H9 (cell line): ENCODE data around the gene GBP4. TPM values are rescaled to one million over a fixed set of nuclear protein-coding genes. Genes with fewer than 3 reads are reported as not detected.

Experiments used
- DNase-seq: peaks from one replicate; pipeline ENCODE4 v3.0.0-alpha.2; 2017
- H2AFZ ChIP-seq: one replicate; pipeline ENCODE4 v1.6.1; 2013; ENCODE audit warnings: mild to moderate bottlenecking, low read length, control low read depth, moderate library complexity
- H2AK5ac ChIP-seq: 2 replicates; pipeline ENCODE4 v1.6.1; 2013; ENCODE audit warnings: low read length, control low read depth, mixed read lengths; ENCODE audit not compliant: insufficient read length
- H2BK120ac ChIP-seq: one replicate; pipeline ENCODE4 v1.6.1; 2013; ENCODE audit warnings: low read depth, mild to moderate bottlenecking, low read length, control low read depth, inconsistent platforms; ENCODE audit not compliant: poor library complexity, severe bottlenecking
- H2BK12ac ChIP-seq: 2 replicates; pipeline ENCODE4 v1.6.1; 2013; ENCODE audit warnings: low read length, control low read depth, mixed read lengths, low read depth; ENCODE audit not compliant: insufficient read length
- H2BK15ac ChIP-seq: 2 replicates; pipeline ENCODE4 v1.6.1; 2013; ENCODE audit warnings: low read depth, low read length, control low read depth
- H2BK20ac ChIP-seq: one replicate; pipeline ENCODE4 v1.6.1; 2013; ENCODE audit warnings: low read depth, mild to moderate bottlenecking, low read length, control low read depth, inconsistent platforms; ENCODE audit not compliant: poor library complexity, severe bottlenecking
- H2BK5ac ChIP-seq: 2 replicates; pipeline ENCODE4 v1.6.1; 2013; ENCODE audit warnings: low read length, control low read depth, mixed read lengths; ENCODE audit not compliant: insufficient read length
- H3K14ac ChIP-seq: 2 replicates; pipeline ENCODE4 v1.6.1; 2013; ENCODE audit warnings: low read length, control low read depth; ENCODE audit not compliant: insufficient read depth
- H3K18ac ChIP-seq: 2 replicates; pipeline ENCODE4 v1.6.1; 2013; ENCODE audit warnings: low read depth, mild to moderate bottlenecking, mixed read lengths, low read length, control low read depth; ENCODE audit not compliant: insufficient read length
- H3K23ac ChIP-seq: 2 replicates; pipeline ENCODE4 v1.6.1; 2013; ENCODE audit warnings: low read length, control low read depth, mixed read lengths, low read depth; ENCODE audit not compliant: insufficient read length
- H3K23me2 ChIP-seq: 2 replicates; pipeline ENCODE4 v1.6.1; 2013; ENCODE audit warnings: low read depth, mild to moderate bottlenecking, mixed read lengths, low read length, control low read depth; ENCODE audit not compliant: insufficient read length, poor library complexity, severe bottlenecking
- H3K27ac ChIP-seq: 2 replicates; pipeline ENCODE4 v1.5.1; 2013; ENCODE audit warnings: low read length, control low read depth, mixed read lengths, low read depth; ENCODE audit not compliant: insufficient read length
- H3K27me3 ChIP-seq: 2 replicates; pipeline ENCODE4 v1.6.1; 2013; ENCODE audit warnings: low read length, control low read depth, inconsistent platforms; ENCODE audit not compliant: insufficient read depth
- H3K4ac ChIP-seq: 2 replicates; pipeline ENCODE4 v1.6.1; 2013; ENCODE audit warnings: low read depth, mild to moderate bottlenecking, control low read depth, inconsistent platforms, low read length, moderate library complexity
- H3K4me1 ChIP-seq: 2 replicates; pipeline ENCODE4 v1.6.1; 2013; ENCODE audit warnings: low read length, control low read depth, inconsistent platforms; ENCODE audit not compliant: insufficient read depth
- H3K4me2 ChIP-seq: 2 replicates; pipeline ENCODE4 v1.6.1; 2013; ENCODE audit warnings: low read length, control low read depth, mixed read lengths; ENCODE audit not compliant: insufficient read length, insufficient read depth
- H3K56ac ChIP-seq: 2 replicates; pipeline ENCODE4 v1.6.1; 2013; ENCODE audit warnings: low read depth, mild to moderate bottlenecking, mixed read lengths, low read length, control low read depth; ENCODE audit not compliant: insufficient read length
- H3K79me1 ChIP-seq: 2 replicates; pipeline ENCODE4 v1.6.1; 2013; ENCODE audit warnings: low read depth, mild to moderate bottlenecking, moderate library complexity, low read length, control low read depth, inconsistent platforms; ENCODE audit not compliant: insufficient read depth, poor library complexity, severe bottlenecking
- H3K79me2 ChIP-seq: 2 replicates; pipeline ENCODE4 v1.6.1; 2013; ENCODE audit warnings: low read length, control low read depth, inconsistent platforms; ENCODE audit not compliant: insufficient read depth
- H3K9ac ChIP-seq: 2 replicates; pipeline ENCODE4 v1.6.1; 2013; ENCODE audit warnings: low read length, control low read depth, mixed read lengths; ENCODE audit not compliant: insufficient read length; ENCODE audit errors: extremely low read depth
- H3K9me3 ChIP-seq: one replicate; pipeline ENCODE4 v1.6.1; 2013; ENCODE audit warnings: low read depth, low read length, inconsistent platforms; ENCODE audit not compliant: control insufficient read depth
- H3T11ph ChIP-seq: one replicate; pipeline ENCODE4 v1.6.1; 2013; ENCODE audit warnings: mild to moderate bottlenecking, low read length, control low read depth, inconsistent platforms
- H4K20me1 ChIP-seq: one replicate; pipeline ENCODE4 v1.6.1; 2013; ENCODE audit not compliant: control insufficient read depth, insufficient read length, insufficient read depth
- H4K5ac ChIP-seq: 2 replicates; pipeline ENCODE4 v1.6.1; 2013; ENCODE audit warnings: low read depth, mild to moderate bottlenecking, mixed read lengths, low read length, control low read depth; ENCODE audit not compliant: insufficient read length
- H4K8ac ChIP-seq: replicated peaks from 2 replicates; pipeline ENCODE4 v1.6.1; 2013; ENCODE audit warnings: low read length, control low read depth, mixed read lengths, low read depth; ENCODE audit not compliant: insufficient read length
- H4K91ac ChIP-seq: 2 replicates; pipeline ENCODE4 v1.6.1; 2013; ENCODE audit warnings: low read depth, mild to moderate bottlenecking, moderate library complexity, mixed read lengths, low read length, control low read depth; ENCODE audit not compliant: insufficient read length
- H3K27ac Mint-ChIP-seq, 3 experiments: 2 replicates in 2 of 3; 3 replicates in 1 of 3; pipeline ENCODE4 v1.8.0; 2020 to 2021; ENCODE audit warnings: mixed read lengths in 3 of 3, mild to moderate bottlenecking in 1 of 3, moderate library complexity in 1 of 3
- H3K27me3 Mint-ChIP-seq: 2 replicates; pipeline ENCODE4 v1.8.0; 2021; ENCODE audit warnings: low read depth, mild to moderate bottlenecking, moderate library complexity, mixed read lengths
- H3K36me3 Mint-ChIP-seq, 3 experiments: 2 replicates in 2 of 3; 3 replicates in 1 of 3; pipeline ENCODE4 v1.8.0; 2020 to 2021; ENCODE audit warnings: low read depth in 3 of 3, mixed read lengths in 3 of 3; ENCODE audit not compliant: insufficient read depth in 1 of 3
- H3K4me1 Mint-ChIP-seq, 2 experiments: 2 replicates each; pipeline ENCODE4 v1.8.0; 2020; ENCODE audit warnings: mixed read lengths in 2 of 2
- H3K4me3 Mint-ChIP-seq, 2 experiments: 2 replicates in 1 of 2; 3 replicates in 1 of 2; pipeline ENCODE4 v1.8.0; 2020 to 2021; ENCODE audit warnings: mild to moderate bottlenecking in 2 of 2, mixed read lengths in 2 of 2, moderate library complexity in 1 of 2
- H3K9me3 Mint-ChIP-seq, 2 experiments: 2 replicates in 1 of 2; 3 replicates in 1 of 2; pipeline ENCODE4 v1.8.0; 2020; ENCODE audit warnings: mild to moderate bottlenecking in 2 of 2, mixed read lengths in 2 of 2, moderate library complexity in 1 of 2
- CTCF ChIP-seq: fragments of 200-600 bp; sonication (generic); conservative IDR thresholded peaks from 3 replicates; pipeline ENCODE4 v1.8.0; 2021; ENCODE audit warnings: antibody characterized with exemption, mild to moderate bottlenecking
- WGBS: extraction: QIAGEN DNeasy Blood & Tissue Kit; methylation state at CpG from one replicate; pipeline ENCODE4 v1.1.7; 2013; ENCODE audit warnings: missing lambda C conversion rate, low lambda C conversion rate, mixed read lengths; ENCODE audit not compliant: insufficient read length; ENCODE audit errors: extremely low coverage; 5-methylcytosine and 5-hydroxymethylcytosine counted together
- total RNA-seq: library from RNA; stranded (reverse); gene quantifications from 2 replicates; pipeline ENCODE4 v1.2.1, GENCODE V29; 2021

Gene GBP4
- total RNA-seq, 1 experiment from 2014 or later: not detected

- H3K18ac ChIP-seq: no peak overlapping the region
- peaks cover 0 to 3% of the 10 kb centered on the region in 2 experiments; a peak in 1 of 4 replicates for H3K4me1 Mint-ChIP-seq
- H3K4me3 Mint-ChIP-seq: no peak overlapping the region
- H3K9me3 ChIP-seq: no peaks in the 10 kb centered on the region
- no peak overlapping the region for H2AK5ac ChIP-seq
- no peak overlapping the region for H2BK5ac ChIP-seq
- no peak for DNase-seq
- no peak for TF ChIP-seq CTCF
- H2BK15ac ChIP-seq: no peak overlapping the region
- H3K23ac ChIP-seq: no peak overlapping the region
- no peak overlapping the region for H2BK120ac ChIP-seq
- H3K4me1 ChIP-seq: no peaks in the 10 kb centered on the region
- H4K91ac ChIP-seq: no peak overlapping the region
- no peaks in the 10 kb centered on the region for H3K27me3 Mint-ChIP-seq
- H4K5ac ChIP-seq: no peak overlapping the region
- no peak overlapping the region for H4K8ac ChIP-seq
- peaks cover under 1% of the 10 kb centered on the region in 2 experiments; a peak in 1 of 5 replicates for H3K9me3 Mint-ChIP-seq
- no peak overlapping the region for H3K4ac ChIP-seq
- H3K27me3 ChIP-seq: no peaks in the 10 kb centered on the region; the same call in 1 of the 2 replicates
- no peak overlapping the region for H3K27ac ChIP-seq
- H3K14ac ChIP-seq: no peak overlapping the region
- no peak overlapping the region for H3T11ph ChIP-seq
- no peaks in the 10 kb centered on the region for H3K36me3 Mint-ChIP-seq
- no peaks in the 10 kb centered on the region for H3K79me2 ChIP-seq
- H3K9ac ChIP-seq: no peak overlapping the region
- H3K23me2 ChIP-seq: no peaks in the 10 kb centered on the region
- WGBS: no CpG with 5 or more reads among the region's 2 CpGs
- no peak overlapping the region for H3K4me2 ChIP-seq
- H3K27ac Mint-ChIP-seq: 0 out of 7 replicates have a peak overlapping the region, but pooled peaks of 1 of the 3 experiments have one; percentile 9
- no peak overlapping the region for H2BK20ac ChIP-seq
- no peaks in the 10 kb centered on the region for H3K79me1 ChIP-seq
- H2AFZ ChIP-seq: no peak overlapping the region
- no peak overlapping the region for H3K56ac ChIP-seq
- no peaks in the 10 kb centered on the region for H4K20me1 ChIP-seq
- no peak overlapping the region for H2BK12ac ChIP-seq
These were observed 21.8 kb downstream of the GBP4 start for GRCh38 chr1:89176971-89177370.
